ENCODE data around the gene ZNF555.

Gene ZNF555

DNA sequence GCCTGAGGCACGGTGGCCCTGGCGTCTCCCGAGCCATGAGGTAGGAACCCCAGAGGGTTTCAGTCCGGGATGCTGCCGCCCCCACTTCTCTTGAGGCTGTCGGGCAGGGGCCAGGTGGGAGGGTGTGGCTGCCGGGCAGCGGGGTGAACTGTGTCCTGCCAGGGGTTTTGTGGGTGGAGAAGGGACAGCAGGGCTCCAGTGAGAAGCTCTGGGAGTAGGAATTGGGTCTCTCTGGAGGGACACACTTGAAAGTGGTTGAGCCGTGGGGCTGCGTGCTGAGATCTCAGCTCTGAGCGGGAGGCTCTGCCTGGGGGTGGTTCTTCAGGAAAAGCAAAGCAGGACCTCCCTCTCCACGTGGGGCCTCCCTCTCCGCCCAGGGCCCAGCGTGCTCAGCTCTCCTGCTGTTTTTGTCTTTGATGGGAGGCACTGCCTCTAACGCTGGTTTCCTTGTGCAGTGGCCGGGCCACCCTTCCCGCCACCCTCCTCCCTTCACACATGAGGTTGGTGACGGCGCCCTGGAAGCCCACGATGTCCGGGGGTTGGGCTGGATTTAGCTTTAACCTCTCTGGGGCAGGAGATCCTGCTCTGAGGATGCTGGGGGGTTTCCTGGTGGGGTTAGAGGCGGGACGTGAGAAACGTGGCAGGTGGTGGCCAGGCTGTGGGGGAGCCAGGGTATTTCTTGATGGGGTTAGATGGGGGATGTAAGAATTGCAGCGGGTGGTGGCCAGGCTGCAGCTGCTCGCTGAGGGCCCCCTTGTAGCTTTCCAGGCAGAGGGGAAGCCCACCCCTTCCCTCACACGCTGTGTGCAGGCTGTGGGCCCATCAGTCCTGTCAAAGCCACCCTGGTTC is 36.9 kb upstream of the ZNF555 start:
- no peak overlapping the region for H3K27ac ChIP-seq
- TF ChIP-seq, protein P1, sequence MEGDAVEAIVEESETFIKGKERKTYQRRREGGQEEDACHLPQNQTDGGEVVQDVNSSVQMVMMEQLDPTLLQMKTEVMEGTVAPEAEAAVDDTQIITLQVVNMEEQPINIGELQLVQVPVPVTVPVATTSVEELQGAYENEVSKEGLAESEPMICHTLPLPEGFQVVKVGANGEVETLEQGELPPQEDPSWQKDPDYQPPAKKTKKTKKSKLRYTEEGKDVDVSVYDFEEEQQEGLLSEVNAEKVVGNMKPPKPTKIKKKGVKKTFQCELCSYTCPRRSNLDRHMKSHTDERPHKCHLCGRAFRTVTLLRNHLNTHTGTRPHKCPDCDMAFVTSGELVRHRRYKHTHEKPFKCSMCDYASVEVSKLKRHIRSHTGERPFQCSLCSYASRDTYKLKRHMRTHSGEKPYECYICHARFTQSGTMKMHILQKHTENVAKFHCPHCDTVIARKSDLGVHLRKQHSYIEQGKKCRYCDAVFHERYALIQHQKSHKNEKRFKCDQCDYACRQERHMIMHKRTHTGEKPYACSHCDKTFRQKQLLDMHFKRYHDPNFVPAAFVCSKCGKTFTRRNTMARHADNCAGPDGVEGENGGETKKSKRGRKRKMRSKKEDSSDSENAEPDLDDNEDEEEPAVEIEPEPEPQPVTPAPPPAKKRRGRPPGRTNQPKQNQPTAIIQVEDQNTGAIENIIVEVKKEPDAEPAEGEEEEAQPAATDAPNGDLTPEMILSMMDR (conservative IDR thresholded peaks at IDR 0.05) = no peak

DNA sequence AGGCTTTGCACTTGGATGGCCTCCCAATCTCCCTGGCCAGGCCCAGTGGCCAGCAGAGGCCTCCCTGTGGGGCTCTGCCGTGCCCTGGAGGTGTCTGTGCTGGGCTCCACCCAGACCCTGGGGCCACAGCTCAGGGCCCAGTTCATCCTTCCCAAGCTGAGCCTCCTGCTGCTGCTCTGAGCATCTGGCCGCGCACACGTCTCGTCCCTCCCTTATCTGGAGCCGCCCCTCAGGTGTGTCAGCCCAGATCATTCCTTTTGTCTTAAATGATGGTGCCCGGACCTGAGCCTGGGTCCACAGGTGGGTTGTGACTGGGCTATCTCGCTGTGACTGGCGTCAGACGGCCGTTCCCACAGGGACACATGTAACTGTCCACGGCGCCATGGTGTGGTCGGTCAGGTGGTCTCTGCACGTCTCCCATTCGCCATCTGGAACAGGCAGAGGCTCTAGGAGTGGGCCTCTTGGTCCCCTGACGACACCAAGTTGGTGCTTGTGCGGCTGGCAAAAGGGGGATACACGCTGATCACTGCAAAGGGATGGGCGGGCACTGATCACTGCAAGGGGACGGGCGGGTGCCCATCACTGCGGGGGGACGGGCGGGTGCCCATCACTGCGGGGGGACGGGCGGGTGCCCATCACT is 35.9 kb upstream of the ZNF555 start:
- TF ChIP-seq, protein P1 (conservative IDR thresholded peaks at IDR 0.05) = no peak
- H3K27ac ChIP-seq = no peak overlapping the region

DNA sequence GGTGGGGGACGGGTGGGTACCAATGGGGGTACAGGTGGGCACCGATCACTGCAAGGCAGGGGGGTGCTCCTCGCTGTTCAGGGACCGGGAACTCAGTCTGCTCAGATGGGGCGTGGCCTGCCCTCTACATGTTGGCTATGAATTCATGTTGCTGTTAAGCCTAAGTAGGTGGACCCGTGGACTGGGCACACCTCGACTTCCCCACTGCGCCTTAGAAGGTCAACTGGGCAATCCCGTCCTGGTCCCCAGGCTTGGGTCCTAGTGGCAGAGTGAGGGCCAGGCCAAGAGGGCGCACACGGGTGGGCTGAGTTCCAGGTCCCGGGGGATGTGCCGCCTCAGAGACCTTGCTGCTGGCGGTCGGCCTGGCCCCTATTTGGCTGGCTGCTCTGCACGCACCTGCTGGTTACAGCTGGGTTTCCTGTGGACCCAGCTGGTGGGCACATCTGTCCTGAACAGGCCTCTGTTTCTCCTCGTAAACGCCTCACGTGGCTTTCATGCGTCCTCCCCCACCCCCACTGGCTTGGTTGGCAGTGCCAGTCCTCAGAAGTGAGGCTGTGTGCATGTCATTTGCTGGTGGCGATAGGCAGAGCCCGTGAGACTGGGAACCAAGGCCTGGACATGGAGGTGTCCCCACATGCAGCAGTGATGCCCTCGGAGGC is 35.2 kb upstream of the ZNF555 start:
- H3K27ac ChIP-seq = no peak overlapping the region
- TF ChIP-seq, protein P1 (conservative IDR thresholded peaks at IDR 0.05) = no peak

DNA sequence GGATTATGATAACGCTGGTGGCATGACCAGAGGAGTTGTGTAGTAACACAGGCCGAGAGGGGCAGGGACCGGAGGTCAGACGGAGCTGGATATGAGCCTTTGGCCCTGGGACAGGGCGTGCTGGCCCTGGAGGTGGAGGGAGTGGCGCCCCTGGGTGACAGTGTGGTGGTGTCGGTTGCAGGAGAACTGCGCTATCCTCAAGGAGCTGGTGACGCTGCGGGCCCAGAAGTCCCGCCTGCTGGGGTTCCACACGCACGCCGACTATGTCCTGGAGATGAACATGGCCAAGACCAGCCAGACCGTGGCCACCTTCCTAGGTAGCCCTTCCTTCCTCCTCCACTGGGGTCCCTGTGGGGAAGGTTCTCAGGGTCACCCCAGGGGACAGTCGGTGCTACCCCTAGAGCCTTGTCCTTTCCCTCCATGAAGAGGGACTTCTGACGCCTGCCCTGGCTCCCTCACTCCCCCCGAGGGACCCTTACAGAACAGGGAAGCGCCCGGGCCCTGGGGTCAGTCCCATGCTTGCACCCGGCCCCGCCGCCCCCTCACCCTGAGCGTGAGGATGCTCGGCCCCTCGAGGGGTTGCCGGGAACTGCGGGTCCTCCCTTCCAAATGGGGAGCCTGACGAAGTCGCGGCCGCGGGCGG is 34.4 kb upstream of the ZNF555 start:
- H3K27ac ChIP-seq = no peak overlapping the region
- TF ChIP-seq, protein P1 (conservative IDR thresholded peaks at IDR 0.05) = no peak

DNA sequence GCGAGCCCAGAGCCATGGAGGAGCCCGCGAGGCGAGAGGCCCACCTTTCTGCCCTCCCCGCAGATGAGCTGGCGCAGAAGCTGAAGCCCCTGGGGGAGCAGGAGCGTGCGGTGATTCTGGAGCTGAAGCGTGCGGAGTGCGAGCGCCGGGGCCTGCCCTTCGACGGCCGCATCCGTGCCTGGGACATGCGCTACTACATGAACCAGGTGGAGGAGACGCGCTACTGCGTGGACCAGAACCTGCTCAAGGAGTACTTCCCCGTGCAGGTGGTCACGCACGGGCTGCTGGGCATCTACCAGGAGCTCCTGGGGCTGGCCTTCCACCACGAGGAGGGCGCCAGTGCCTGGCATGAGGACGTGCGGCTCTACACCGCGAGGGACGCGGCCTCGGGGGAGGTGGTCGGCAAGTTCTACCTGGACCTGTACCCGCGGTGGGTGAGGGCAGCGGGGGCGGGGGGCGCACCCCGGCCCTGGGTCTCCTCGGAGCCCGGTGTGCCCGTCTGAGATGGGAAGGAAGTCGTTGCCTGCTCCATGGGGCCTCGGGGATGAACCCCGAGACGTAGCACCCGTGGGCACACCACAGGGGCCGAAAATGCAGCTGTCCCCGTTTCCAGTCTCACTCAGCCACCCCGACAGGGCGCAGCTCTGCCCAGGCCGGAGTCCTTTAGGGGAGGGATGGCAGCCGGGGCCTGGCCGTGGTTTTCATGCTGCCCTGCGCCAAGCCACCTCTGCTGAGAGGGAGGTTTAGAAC is 33.7 kb upstream of the ZNF555 start:
- no peak overlapping the region for H3K27ac ChIP-seq
- TF ChIP-seq, protein P1 (conservative IDR thresholded peaks at IDR 0.05) = no peak

DNA sequence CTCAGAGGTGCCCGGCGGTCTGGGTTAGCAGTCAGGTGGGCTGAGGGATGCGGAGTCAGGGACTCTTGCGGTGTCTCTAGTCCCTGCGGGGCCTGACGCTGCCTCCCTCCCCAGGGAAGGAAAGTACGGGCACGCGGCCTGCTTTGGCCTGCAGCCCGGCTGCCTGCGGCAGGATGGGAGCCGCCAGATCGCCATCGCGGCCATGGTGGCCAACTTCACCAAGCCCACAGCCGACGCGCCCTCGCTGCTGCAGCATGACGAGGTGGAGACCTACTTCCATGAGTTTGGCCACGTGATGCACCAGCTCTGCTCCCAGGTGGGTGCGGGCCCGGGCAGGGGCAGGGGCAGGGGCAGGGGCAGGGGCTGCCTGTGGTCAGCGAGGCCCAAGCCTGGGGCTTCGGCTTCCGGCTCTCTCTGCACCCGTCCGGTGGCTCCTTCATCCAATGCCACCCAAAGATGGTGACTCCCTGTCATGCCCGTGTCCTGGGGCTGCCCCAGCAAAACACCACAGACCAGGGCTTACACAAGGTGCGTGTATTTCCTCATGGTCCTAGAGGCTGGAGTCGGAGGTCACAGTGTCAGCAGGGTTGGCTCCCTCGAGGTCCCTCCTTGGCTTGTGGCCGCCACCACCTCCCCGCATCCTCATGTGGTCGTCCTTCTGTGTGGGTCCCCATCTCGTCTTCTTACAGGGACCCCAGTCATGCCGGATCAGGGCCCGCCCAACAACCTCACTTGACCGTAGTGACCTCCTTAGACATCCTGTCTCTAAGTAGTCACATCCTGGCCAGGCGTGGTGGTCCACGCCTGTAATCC is 32.9 kb upstream of the ZNF555 start:
- no peak overlapping the region for H3K27ac ChIP-seq

More for the DNA sequence above, 32.9 kb upstream of the ZNF555 start:
- TF ChIP-seq, protein P1 (conservative IDR thresholded peaks at IDR 0.05) = no peak

Measured in VCaP (cell line).